HG03097 (cell line): ENCODE results near the gene PRKCA.
"Not testable (repeated sequence)": the region's sequence is repeated elsewhere in the genome, so short reads cannot be mapped to it uniquely, and the experiment has no call there.

Experiments
- ATAC-seq: cut with Tn5 transposase; IDR thresholded peaks from one replicate; pipeline ENCODE4 v1.9.1; 2021; ENCODE audit not compliant: unreplicated experiment, low FRiP score

The PRKCA gene

GRCh38 chr17:66287911-66288310, 14.5 kb upstream of the PRKCA start:
- ATAC-seq = no peak

GRCh38 chr17:66290101-66290722, 12.2 kb upstream of the PRKCA start:
- no peak for ATAC-seq

- no peak for ATAC-seq
Observed at GRCh38 chr17:66292353-66292752, 10.1 kb upstream of the PRKCA start.

- no peak for ATAC-seq
Observed at GRCh38 chr17:66296289-66296725, 6.1 kb upstream of the PRKCA start.

- not testable (repeated sequence) for ATAC-seq
Observed at GRCh38 chr17:66297443-66297842, 5.0 kb upstream of the PRKCA start.

- no peak for ATAC-seq
Observed at GRCh38 chr17:66299711-66300110, 2.7 kb upstream of the PRKCA start.

GRCh38 chr17:66300956-66301355, 1.5 kb upstream of the PRKCA start:
- ATAC-seq = no peak

- ATAC-seq = no peak
Observed at GRCh38 chr17:66301367-66301863, 998 bp upstream of the PRKCA start.

- ATAC-seq = no peak
Observed at GRCh38 chr17:66302761-66303626, 581 bp downstream of the PRKCA start.

GRCh38 chr17:66304304-66305174, 2.1 kb downstream of the PRKCA start:
- ATAC-seq = no peak

GRCh38 chr17:66306446-66306845, 4.0 kb downstream of the PRKCA start:
- no peak for ATAC-seq

GRCh38 chr17:66307257-66307656, 4.8 kb downstream of the PRKCA start:
- no peak for ATAC-seq

GRCh38 chr17:66308856-66309255, 6.4 kb downstream of the PRKCA start:
- ATAC-seq = no peak

- ATAC-seq = no peak
Observed at GRCh38 chr17:66309793-66310192, 7.4 kb downstream of the PRKCA start.

- ATAC-seq = no peak
Observed at GRCh38 chr17:66310528-66311148, 8.2 kb downstream of the PRKCA start.

- no peak for ATAC-seq
Observed at GRCh38 chr17:66312912-66313311, 10.5 kb downstream of the PRKCA start.

- ATAC-seq = no peak
Observed at GRCh38 chr17:66313325-66313724, 10.9 kb downstream of the PRKCA start.

- no peak for ATAC-seq
Observed at GRCh38 chr17:66313995-66314659, 11.7 kb downstream of the PRKCA start.

- ATAC-seq = no peak
Observed at GRCh38 chr17:66317629-66318028, 15.2 kb downstream of the PRKCA start.

GRCh38 chr17:66319226-66319625, 16.8 kb downstream of the PRKCA start:
- ATAC-seq = no peak
